ENCODE data around the gene FAM98A.
A peak's percentile ranks its signal among the peaks of the same experiment; 100 is the strongest.

Gene FAM98A

GRCh38 chr2:33597026-33597425 lies 2.1 kb downstream of the FAM98A start:
- Histone ChIP-seq H3K9me3 (ENCODE audit: control insufficient read depth, insufficient read depth, low read depth, low read length) (no peaks in the 10 kb centered on the region), H3K4me1 (ENCODE audit: control insufficient read depth, insufficient read depth, low read length) (peaks cover 9% of the 10 kb centered on the region), H3K36me3 (ENCODE audit: control insufficient read depth in 2 of 2, insufficient read depth in 1 of 2, low read length in 2 of 2) (peaks cover 15 to 31% of the 10 kb centered on the region in 2 experiments), H3K4me3 (ENCODE audit: low read depth, low read length) (no peak overlapping the region), H3K27ac (ENCODE audit: extremely low read depth, low read depth, low read length) (no peak overlapping the region)
- POLR2A ChIA-PET, result no interaction called here
- TF ChIP-seq RBAK (tag by site-specific recombination; IDR thresholded peaks at IDR 0.05) (no peak), SCRT2 (tag by site-specific recombination; IDR thresholded peaks at IDR 0.05) (peak; percentile 51; the same call in 1 of the 2 replicates)
- CTCF ChIA-PET, result no interaction called here

GRCh38 chr2:33595385-33595784 lies 3.7 kb downstream of the FAM98A start:
- H3K4me3 ChIP-seq (ENCODE audit: low read depth, low read length), result no peak overlapping the region
- POLR2A ChIA-PET, result interaction anchor here (0.6 kb wide), 1 partner anchor 705 kb away, joined by 3 read pairs; no protein-coding TSS in a partner anchor
- H3K27ac ChIP-seq (ENCODE audit: extremely low read depth, low read depth, low read length), result no peak overlapping the region
- peaks cover 27 to 40% of the 10 kb centered on the region in 2 experiments for H3K36me3 ChIP-seq (ENCODE audit: control insufficient read depth in 2 of 2, insufficient read depth in 1 of 2, low read length in 2 of 2)
- CTCF ChIA-PET, result interaction anchor here (0.5 to 1.5 kb wide), 2 partner anchors 12 to 480 kb away, joined by 4 to 7 read pairs; no protein-coding TSS in a partner anchor
- H3K4me1 ChIP-seq (ENCODE audit: control insufficient read depth, insufficient read depth, low read length), result peaks cover 21% of the 10 kb centered on the region
- TF ChIP-seq ZXDB (tag by site-specific recombination; IDR thresholded peaks at IDR 0.05) (no peak), MYNN (tag by site-specific recombination; IDR thresholded peaks at IDR 0.05; ENCODE audit: borderline replicate concordance) (no peak), ZNF600 (tag by site-specific recombination; IDR thresholded peaks at IDR 0.05) (no peak), TSHZ1 (tag by site-specific recombination; IDR thresholded peaks at IDR 0.05; ENCODE audit: borderline replicate concordance) (no peak), ZBTB49 (tag by site-specific recombination; IDR thresholded peaks at IDR 0.05; ENCODE audit: low read depth) (no peak), ZNF548 (tag by site-specific recombination; IDR thresholded peaks at IDR 0.05) (no peak), ZBTB11 (tag by site-specific recombination; conservative IDR thresholded peaks at IDR 0.05; ENCODE audit: low read depth) (no peak), ZNF654 (tag by site-specific recombination; IDR thresholded peaks at IDR 0.05; ENCODE audit: low read depth) (no peak), GLIS1 (tag by site-specific recombination; IDR thresholded peaks at IDR 0.05) (no peak), OVOL3 (tag by site-specific recombination; IDR thresholded peaks at IDR 0.05) (no peak), ZNF610 (tag by site-specific recombination; IDR thresholded peaks at IDR 0.05; ENCODE audit: borderline replicate concordance) (no peak), OSR2 (tag by site-specific recombination; IDR thresholded peaks at IDR 0.05) (no peak), ZNF350 (tag by site-specific recombination; IDR thresholded peaks at IDR 0.05) (no peak), SALL2 (tag by site-specific recombination; IDR thresholded peaks at IDR 0.05; ENCODE audit: borderline replicate concordance) (no peak), ELK4 (IDR thresholded peaks at IDR 0.05; ENCODE audit: borderline replicate concordance, low read depth, low read length) (no peak), ZSCAN18 (tag by site-specific recombination; IDR thresholded peaks at IDR 0.05) (no peak), PATZ1 (tag by site-specific recombination; IDR thresholded peaks at IDR 0.05) (no peak)
- H3K9me3 ChIP-seq (ENCODE audit: control insufficient read depth, insufficient read depth, low read depth, low read length), result no peaks in the 10 kb centered on the region
